NB4 (cell line): Measurements from ENCODE around the gene SEMA6D.

ENCODE experiments used
- POLR2A ChIP-seq: IDR thresholded peaks from 2 replicates; pipeline ENCODE4 v1.6.1; 2011; ENCODE audit warnings: mild to moderate bottlenecking; ENCODE audit not compliant: insufficient read length; ENCODE audit errors: extremely low read depth
- TF ChIP-seq, protein P1 (sequence below): IDR thresholded peaks from one replicate; pipeline ENCODE4 v1.5.1; 2012; ENCODE audit warnings: low read depth, low read length

DNA sequence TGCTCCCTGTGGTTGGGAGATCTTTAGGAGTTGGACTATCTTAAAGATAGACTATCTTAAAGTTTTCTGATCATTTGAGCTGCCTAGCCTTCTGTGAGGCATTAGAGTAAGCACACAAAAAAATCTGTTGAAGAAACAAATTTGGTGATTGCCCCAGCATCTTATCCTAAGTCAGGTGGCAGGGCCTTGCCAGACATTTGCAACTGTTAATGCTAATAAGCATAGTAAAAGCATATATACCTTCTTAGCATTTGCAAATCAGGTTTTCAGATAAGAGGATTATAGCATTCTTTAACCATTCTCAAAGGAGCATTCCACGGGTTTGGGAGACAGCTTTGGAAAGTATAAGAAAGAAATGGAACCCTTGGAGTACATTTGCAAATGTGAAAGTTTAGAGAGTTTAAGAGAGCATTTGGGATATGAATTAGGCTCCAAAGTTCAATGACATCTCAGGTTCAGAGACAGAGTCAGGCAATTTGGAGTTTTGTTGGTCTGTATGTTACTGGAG lies 61.0 kb downstream of the SEMA6D start:
- TF ChIP-seq, protein P1, sequence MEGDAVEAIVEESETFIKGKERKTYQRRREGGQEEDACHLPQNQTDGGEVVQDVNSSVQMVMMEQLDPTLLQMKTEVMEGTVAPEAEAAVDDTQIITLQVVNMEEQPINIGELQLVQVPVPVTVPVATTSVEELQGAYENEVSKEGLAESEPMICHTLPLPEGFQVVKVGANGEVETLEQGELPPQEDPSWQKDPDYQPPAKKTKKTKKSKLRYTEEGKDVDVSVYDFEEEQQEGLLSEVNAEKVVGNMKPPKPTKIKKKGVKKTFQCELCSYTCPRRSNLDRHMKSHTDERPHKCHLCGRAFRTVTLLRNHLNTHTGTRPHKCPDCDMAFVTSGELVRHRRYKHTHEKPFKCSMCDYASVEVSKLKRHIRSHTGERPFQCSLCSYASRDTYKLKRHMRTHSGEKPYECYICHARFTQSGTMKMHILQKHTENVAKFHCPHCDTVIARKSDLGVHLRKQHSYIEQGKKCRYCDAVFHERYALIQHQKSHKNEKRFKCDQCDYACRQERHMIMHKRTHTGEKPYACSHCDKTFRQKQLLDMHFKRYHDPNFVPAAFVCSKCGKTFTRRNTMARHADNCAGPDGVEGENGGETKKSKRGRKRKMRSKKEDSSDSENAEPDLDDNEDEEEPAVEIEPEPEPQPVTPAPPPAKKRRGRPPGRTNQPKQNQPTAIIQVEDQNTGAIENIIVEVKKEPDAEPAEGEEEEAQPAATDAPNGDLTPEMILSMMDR = no peak
- no peak for TF ChIP-seq POLR2A
